ENCODE data around the gene SIX2. TPM values are rescaled to one million over a fixed set of nuclear protein-coding genes. Genes with fewer than 3 reads are reported as not detected.

Gene SIX2
- total RNA-seq, 6 donors from 2014 or later = 0.61 to 1.3 (median 1.2) TPM; not detected in 3

DNA sequence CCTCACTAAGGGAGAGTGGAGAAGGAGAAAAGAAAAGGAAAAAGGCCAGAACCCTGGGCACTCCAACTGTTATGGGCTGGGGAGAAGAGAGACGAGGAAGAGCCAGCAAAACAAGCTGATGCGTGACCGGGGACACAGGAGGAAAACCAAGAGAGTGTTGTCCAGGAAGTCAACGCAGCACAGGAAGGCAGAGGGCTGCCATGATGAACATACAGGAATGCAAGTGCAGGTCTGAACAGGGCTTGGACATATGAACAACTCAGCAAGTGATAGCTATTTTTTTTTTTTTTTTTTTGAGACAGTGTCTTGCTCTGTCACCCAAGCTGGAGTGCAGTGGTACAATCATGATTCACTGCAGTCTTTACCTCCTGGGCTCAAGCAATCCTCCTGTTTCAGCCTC lies 39.3 kb downstream of the SIX2 start:
- ATAC-seq (ENCODE audit: low FRiP score in 2 of 2) = no peak
- Histone ChIP-seq H3K36me3 (no peaks in the 10 kb centered on the region), H3K9me3 (no peaks in the 10 kb centered on the region), H3K27me3 (no peaks in the 10 kb centered on the region), H3K4me1 (no peaks in the 10 kb centered on the region), H3K4me3 (no peak overlapping the region), H3K27ac (no peak overlapping the region)
- TF ChIP-seq POLR2AphosphoS5 (IDR thresholded peaks at IDR 0.05) (no peak), EP300 (IDR thresholded peaks at IDR 0.05) (no peak), POLR2A (IDR thresholded peaks at IDR 0.05) (no peak)
- TF ChIP-seq, protein P1, sequence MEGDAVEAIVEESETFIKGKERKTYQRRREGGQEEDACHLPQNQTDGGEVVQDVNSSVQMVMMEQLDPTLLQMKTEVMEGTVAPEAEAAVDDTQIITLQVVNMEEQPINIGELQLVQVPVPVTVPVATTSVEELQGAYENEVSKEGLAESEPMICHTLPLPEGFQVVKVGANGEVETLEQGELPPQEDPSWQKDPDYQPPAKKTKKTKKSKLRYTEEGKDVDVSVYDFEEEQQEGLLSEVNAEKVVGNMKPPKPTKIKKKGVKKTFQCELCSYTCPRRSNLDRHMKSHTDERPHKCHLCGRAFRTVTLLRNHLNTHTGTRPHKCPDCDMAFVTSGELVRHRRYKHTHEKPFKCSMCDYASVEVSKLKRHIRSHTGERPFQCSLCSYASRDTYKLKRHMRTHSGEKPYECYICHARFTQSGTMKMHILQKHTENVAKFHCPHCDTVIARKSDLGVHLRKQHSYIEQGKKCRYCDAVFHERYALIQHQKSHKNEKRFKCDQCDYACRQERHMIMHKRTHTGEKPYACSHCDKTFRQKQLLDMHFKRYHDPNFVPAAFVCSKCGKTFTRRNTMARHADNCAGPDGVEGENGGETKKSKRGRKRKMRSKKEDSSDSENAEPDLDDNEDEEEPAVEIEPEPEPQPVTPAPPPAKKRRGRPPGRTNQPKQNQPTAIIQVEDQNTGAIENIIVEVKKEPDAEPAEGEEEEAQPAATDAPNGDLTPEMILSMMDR (IDR thresholded peaks at IDR 0.05) = no peak
- no peak for DNase-seq
- WGBS, 2 donors = 80% methylated on average over 4 of the region's 4 CpGs

DNA sequence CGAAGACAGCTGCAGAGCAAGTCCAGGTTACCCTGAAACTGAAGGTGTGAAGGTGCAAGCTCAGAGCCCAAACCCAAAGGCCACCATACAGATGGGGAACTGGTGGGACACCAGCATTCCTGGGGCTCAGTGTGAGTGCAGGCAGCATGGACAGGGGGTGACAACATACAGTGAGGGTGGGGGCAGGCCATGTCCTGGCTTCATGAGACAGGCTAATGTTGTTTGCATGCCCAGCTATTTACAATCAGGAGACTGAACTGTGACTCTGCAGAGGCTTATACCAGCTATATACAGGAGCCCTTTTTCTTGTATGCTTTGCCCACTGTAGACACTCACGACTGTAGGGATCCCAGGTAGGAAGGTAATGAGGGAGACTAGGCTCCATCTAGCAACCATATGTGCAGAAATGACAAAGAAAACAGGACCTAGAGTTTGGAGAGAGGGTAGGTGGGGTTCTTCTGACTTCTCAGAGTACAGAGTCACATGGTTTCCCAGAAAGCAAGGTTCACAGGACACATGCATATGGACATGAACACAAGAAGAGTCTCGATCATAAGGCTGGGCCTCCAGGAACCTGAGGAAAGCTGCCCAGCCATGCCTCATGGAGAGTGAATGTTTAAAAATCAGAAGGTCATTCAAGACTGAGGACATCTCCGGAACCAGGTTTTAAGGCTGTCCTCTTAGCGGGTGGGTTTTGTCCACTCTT lies 41.4 kb downstream of the SIX2 start:
- TF ChIP-seq POLR2AphosphoS5 (IDR thresholded peaks at IDR 0.05) (no peak), POLR2A (IDR thresholded peaks at IDR 0.05) (no peak), EP300 (IDR thresholded peaks at IDR 0.05) (no peak)
- TF ChIP-seq, protein P1 (IDR thresholded peaks at IDR 0.05) = no peak
- DNase-seq = no peak
- Histone ChIP-seq H3K9me3 (no peaks in the 10 kb centered on the region), H3K36me3 (no peaks in the 10 kb centered on the region), H3K27me3 (no peaks in the 10 kb centered on the region), H3K27ac (no peak overlapping the region), H3K4me1 (no peaks in the 10 kb centered on the region), H3K4me3 (no peak overlapping the region)
- 83 to 92% methylated on average over 5 of the region's 5 CpGs for WGBS, 2 donors
- ATAC-seq (ENCODE audit: low FRiP score in 2 of 2) = no peak

DNA sequence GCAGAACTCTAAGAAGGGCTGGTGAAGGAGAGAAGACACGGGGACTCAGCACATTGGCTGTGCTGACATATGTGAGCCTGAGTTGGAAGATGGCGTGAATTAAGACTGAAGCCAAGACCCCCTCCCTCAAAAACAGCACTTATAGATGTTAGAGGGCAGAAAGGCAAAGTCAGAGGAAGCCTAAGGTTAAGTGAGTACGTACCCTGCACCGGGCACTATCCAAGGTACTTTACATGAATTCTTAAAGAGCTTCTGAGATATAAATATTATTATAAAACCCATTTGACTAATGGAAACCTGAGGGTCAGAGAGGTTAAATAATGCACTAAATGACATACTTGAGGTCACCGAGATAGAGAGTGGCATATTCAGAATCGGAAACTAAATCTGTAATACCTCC lies 42.2 kb downstream of the SIX2 start:
- ATAC-seq (ENCODE audit: low FRiP score in 2 of 2) (no peak), DNase-seq (no peak)
- no peak overlapping the region for H3K27ac ChIP-seq
- H3K9me3 ChIP-seq = no peaks in the 10 kb centered on the region
- H3K4me1 ChIP-seq = no peaks in the 10 kb centered on the region
- no peaks in the 10 kb centered on the region for H3K27me3 ChIP-seq
- no peak overlapping the region for H3K4me3 ChIP-seq
- no peaks in the 10 kb centered on the region for H3K36me3 ChIP-seq
- TF ChIP-seq, protein P1 (IDR thresholded peaks at IDR 0.05) = no peak
- TF ChIP-seq POLR2AphosphoS5 (IDR thresholded peaks at IDR 0.05) = no peak
- no peak for TF ChIP-seq EP300 (IDR thresholded peaks at IDR 0.05)
- TF ChIP-seq POLR2A (IDR thresholded peaks at IDR 0.05) = no peak
- WGBS, 2 donors = 73 to 77% methylated on average over 6 of the region's 6 CpGs

DNA sequence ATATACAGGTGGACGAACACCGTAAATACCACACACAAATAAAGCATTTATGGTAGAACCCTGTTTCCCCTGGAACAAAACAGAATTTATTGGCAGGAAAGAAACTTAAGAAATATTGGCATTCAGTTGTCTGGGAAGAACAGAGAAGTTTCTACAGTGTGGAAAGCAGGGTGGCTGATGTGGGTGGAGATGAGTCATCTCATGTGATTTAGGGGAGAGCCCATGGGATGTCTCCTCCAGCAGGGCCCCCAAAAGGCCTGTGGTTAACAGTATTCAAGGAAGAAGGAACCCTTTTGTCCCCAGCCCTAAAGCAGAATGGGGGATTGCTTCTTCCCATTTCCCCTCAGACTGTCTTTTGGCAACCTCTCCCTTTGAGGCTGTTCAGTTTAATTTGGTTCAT lies 43.6 kb downstream of the SIX2 start:
- WGBS, 2 donors = 88 to 98% methylated on average over 2 of the region's 2 CpGs
- TF ChIP-seq, protein P1 (IDR thresholded peaks at IDR 0.05) = no peak
- TF ChIP-seq POLR2AphosphoS5 (IDR thresholded peaks at IDR 0.05) (no peak), POLR2A (IDR thresholded peaks at IDR 0.05) (no peak), EP300 (IDR thresholded peaks at IDR 0.05) (no peak)
- no peak overlapping the region for H3K27ac ChIP-seq
- no peaks in the 10 kb centered on the region for H3K36me3 ChIP-seq
- no peak for DNase-seq
- peak in 1 of 2 donors; percentile 66 for ATAC-seq (ENCODE audit: low FRiP score in 2 of 2)
- no peaks in the 10 kb centered on the region for H3K27me3 ChIP-seq
- no peaks in the 10 kb centered on the region for H3K4me1 ChIP-seq
- no peaks in the 10 kb centered on the region for H3K9me3 ChIP-seq
- H3K4me3 ChIP-seq = no peak overlapping the region

DNA sequence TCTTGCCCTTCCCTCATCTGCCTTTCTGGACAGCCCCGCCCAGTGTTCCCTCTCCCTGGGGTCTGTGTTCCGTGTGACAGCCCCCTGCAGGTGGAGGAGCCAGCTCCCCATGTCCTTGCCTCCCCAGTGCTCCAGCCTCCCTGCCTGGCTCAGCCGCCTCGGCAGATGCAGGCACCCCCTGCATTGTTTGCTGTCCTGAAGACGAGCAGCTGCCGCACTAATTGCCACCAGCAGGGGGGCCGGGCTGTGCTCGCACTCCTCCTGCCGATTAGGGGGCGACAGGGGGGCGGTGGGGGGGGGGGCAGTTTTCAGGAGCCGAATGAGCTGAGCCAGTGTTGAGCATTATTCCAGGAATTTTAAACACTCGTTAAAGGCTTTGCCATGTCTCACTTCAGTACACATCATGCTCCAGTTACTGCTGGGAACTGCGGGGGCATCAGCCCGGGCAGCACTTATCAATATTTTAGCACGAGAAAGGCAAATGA lies 44.5 kb downstream of the SIX2 start:
- Histone ChIP-seq H3K36me3 (no peaks in the 10 kb centered on the region), H3K4me1 (no peaks in the 10 kb centered on the region), H3K27me3 (no peaks in the 10 kb centered on the region), H3K27ac (no peak overlapping the region), H3K4me3 (no peak overlapping the region), H3K9me3 (no peaks in the 10 kb centered on the region)
- ATAC-seq (ENCODE audit: low FRiP score in 2 of 2) = peak in 1 of 2 donors; percentile 12
- TF ChIP-seq, protein P1 (IDR thresholded peaks at IDR 0.05) = no peak
- TF ChIP-seq EP300 (IDR thresholded peaks at IDR 0.05) (no peak), POLR2A (IDR thresholded peaks at IDR 0.05) (no peak), POLR2AphosphoS5 (IDR thresholded peaks at IDR 0.05) (no peak)
- DNase-seq = no peak
- 30 to 40% methylated on average over 7 to 14 of the region's 16 CpGs for WGBS, 2 donors
